Liver (tissue), 9 donors: ENCODE results near the gene TSPO. TPM values are rescaled to one million over a fixed set of nuclear protein-coding genes. Genes with fewer than 3 reads are reported as not detected.

Source experiments
- DNase-seq: peaks from one replicate; pipeline ENCODE4 v3.0.0-alpha.2; 2017; ENCODE audit warnings: low spot score
- H3K27ac ChIP-seq, 2 donors: one replicate each; pipeline ENCODE4 v1.7.0; 2013; ENCODE audit warnings: inconsistent platforms in 2 of 2, low read length in 2 of 2, control low read depth in 1 of 2, low read depth in 1 of 2, mild to moderate bottlenecking in 1 of 2
- H3K27me3 ChIP-seq, 4 donors: one replicate each; pipeline versions ENCODE4 v1.6.1 to v1.7.0; 2013; ENCODE audit warnings: low read length in 3 of 4, inconsistent platforms in 1 of 4, mild to moderate bottlenecking in 1 of 4, moderate library complexity in 1 of 4; ENCODE audit not compliant: control insufficient read depth in 4 of 4, insufficient read depth in 4 of 4
- H3K36me3 ChIP-seq, 4 donors: one replicate each; pipeline versions ENCODE4 v1.6.1 to v1.7.0; 2013; ENCODE audit warnings: low read length in 3 of 4, mild to moderate bottlenecking in 3 of 4, low read depth in 1 of 4, moderate library complexity in 1 of 4; ENCODE audit not compliant: control insufficient read depth in 4 of 4, insufficient read depth in 3 of 4
- H3K4me1 ChIP-seq, 4 donors: one replicate each; pipeline versions ENCODE4 v1.6.1 to v1.7.0; 2013; ENCODE audit warnings: low read length in 3 of 4, mild to moderate bottlenecking in 3 of 4, moderate library complexity in 1 of 4; ENCODE audit not compliant: control insufficient read depth in 4 of 4, insufficient read depth in 4 of 4
- H3K4me3 ChIP-seq, 3 donors: one replicate each; pipeline versions ENCODE4 v1.6.1 to v1.7.0; 2013; ENCODE audit warnings: low read length in 3 of 3, control low read depth in 1 of 3, low read depth in 1 of 3, mild to moderate bottlenecking in 1 of 3
- H3K9ac ChIP-seq, 2 donors: one replicate each; pipeline ENCODE4 v1.7.0; 2013; ENCODE audit warnings: low read length in 2 of 2, mild to moderate bottlenecking in 2 of 2, moderate library complexity in 2 of 2, control low read depth in 1 of 2, low read depth in 1 of 2
- H3K9me3 ChIP-seq, 4 donors: one replicate each; pipeline versions ENCODE4 v1.6.1 to v1.7.0; 2013; ENCODE audit warnings: low read length in 3 of 4; ENCODE audit not compliant: control insufficient read depth in 4 of 4
- ATF3 ChIP-seq: IDR thresholded peaks from 2 replicates; pipeline ENCODE4 v1.6.1; 2016; ENCODE audit warnings: antibody characterized with exemption
- FOXA1 ChIP-seq: IDR thresholded peaks from 2 replicates; pipeline ENCODE4 v1.6.1; 2016; ENCODE audit warnings: antibody characterized with exemption
- FOXA2 ChIP-seq: IDR thresholded peaks from 2 replicates; pipeline ENCODE4 v1.6.1; 2016; ENCODE audit warnings: antibody characterized with exemption
- HNF4G ChIP-seq: IDR thresholded peaks from 2 replicates; pipeline ENCODE4 v1.6.1; 2016; ENCODE audit warnings: antibody characterized with exemption
- JUND ChIP-seq, 2 donors: IDR thresholded peaks; 2 replicates each; pipeline ENCODE4 v1.6.1; 2016; ENCODE audit warnings: antibody characterized with exemption in 2 of 2
- NR2F2 ChIP-seq: IDR thresholded peaks from 2 replicates; pipeline ENCODE4 v1.6.1; 2016; ENCODE audit warnings: antibody characterized with exemption
- RAD21 ChIP-seq, 2 donors: IDR thresholded peaks; 2 replicates each; pipeline ENCODE4 v1.6.1; 2016; ENCODE audit warnings: antibody characterized with exemption in 2 of 2, mild to moderate bottlenecking in 2 of 2
- REST ChIP-seq: IDR thresholded peaks from 2 replicates; pipeline ENCODE4 v1.6.1; 2016; ENCODE audit warnings: antibody characterized with exemption, mild to moderate bottlenecking
- RXRA ChIP-seq, 2 donors: IDR thresholded peaks; 2 replicates each; pipeline ENCODE4 v1.6.1; 2017 to 2018; ENCODE audit warnings: antibody characterized with exemption in 2 of 2, mild to moderate bottlenecking in 1 of 2
- TAF1 ChIP-seq: conservative IDR thresholded peaks from 2 replicates; pipeline ENCODE4 v1.6.1; 2016; ENCODE audit warnings: antibody characterized with exemption, mild to moderate bottlenecking
- YY1 ChIP-seq: IDR thresholded peaks from 2 replicates; pipeline ENCODE4 v1.6.1; 2016; ENCODE audit warnings: antibody characterized with exemption, mild to moderate bottlenecking
- WGBS: extraction: QIAGEN DNeasy Blood & Tissue Kit; methylation state at CpG from one replicate; pipeline ENCODE4 v1.1.7; 2013; 5-methylcytosine and 5-hydroxymethylcytosine counted together
- polyA plus RNA-seq, 2 donors: library from polyadenylated mRNA; stranded (reverse) in 1 of 2; unstranded in 1 of 2; fragments of 200-250 nt in 1 of 2; fragments of >200 nt in 1 of 2; fragmentation: Nextera tagmentation in 1 of 2; extraction: Ambion mirVana in 1 of 2; gene quantifications; one replicate each; pipeline versions ENCODE4 v1.2.1 to v1.2.3, GENCODE V29; 2013 to 2015
- total RNA-seq, 2 donors: library from RNA; depleted of rRNA; stranded (reverse); fragments of >200 nt; gene quantifications; one replicate each; pipeline ENCODE4 v1.2.3, GENCODE V29; 2014
- TF ChIP-seq, protein P1 (sequence below): IDR thresholded peaks from 2 replicates; pipeline ENCODE4 v1.6.1; 2016; ENCODE audit warnings: antibody characterized with exemption
- TF ChIP-seq, protein P2 (sequence below): fragments of 150-350 bp; IDR thresholded peaks from 2 replicates; pipeline ENCODE4 v1.5.1; 2017; ENCODE audit warnings: improper control_type of control experiment, low read depth, low read length; ENCODE audit not compliant: missing input control
- donor health status: healthy.
- donor health status: healthy.
- donor health status: healthy.
- donor health status: healthy.
- donor health status: healthy.

The TSPO gene
- total and polyA plus RNA-seq, 4 donors: 27.6 to 61.9 (median 40.2) TPM

DNA sequence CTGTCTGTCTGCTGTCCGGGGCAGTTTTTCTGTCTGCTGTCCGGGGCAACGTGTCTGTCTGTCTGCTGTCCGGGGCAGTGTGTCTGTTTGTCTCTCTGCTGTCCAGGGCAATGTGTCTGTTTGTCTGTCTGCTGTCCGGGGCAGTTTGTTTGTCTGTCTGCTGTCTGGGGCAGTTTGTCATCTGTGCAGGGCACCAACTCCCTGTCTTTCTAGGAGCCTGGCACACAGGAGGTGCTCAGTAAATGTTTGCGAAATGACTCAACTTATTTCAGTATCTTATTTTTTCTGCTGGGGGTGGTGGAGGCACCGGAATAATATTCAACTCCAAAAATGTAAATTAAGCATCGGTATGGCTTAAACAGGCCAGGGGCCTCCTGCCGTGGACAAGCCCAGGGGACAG is 47.6 kb downstream of the TSPO start:
- Histone ChIP-seq H3K9ac (no peak overlapping the region), H3K27ac (no peak overlapping the region), H3K4me3 (no peak overlapping the region), H3K9me3 (no peaks in the 10 kb centered on the region), H3K27me3 (peaks cover 0 to 2% (median 0%) of the 10 kb centered on the region in 4 donors), H3K4me1 (no peaks in the 10 kb centered on the region), H3K36me3 (no peaks in the 10 kb centered on the region)
- 62% methylated on average over 9 of the region's 9 CpGs for WGBS
- DNase-seq: no peak
- TF ChIP-seq, protein P1, sequence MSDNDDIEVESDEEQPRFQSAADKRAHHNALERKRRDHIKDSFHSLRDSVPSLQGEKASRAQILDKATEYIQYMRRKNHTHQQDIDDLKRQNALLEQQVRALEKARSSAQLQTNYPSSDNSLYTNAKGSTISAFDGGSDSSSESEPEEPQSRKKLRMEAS: no peak
- TF ChIP-seq NR2F2: no peak
- TF ChIP-seq FOXA2: no peak
- TF ChIP-seq RXRA (IDR thresholded peaks at IDR 0.05): no peak
- no peak for TF ChIP-seq YY1

DNA sequence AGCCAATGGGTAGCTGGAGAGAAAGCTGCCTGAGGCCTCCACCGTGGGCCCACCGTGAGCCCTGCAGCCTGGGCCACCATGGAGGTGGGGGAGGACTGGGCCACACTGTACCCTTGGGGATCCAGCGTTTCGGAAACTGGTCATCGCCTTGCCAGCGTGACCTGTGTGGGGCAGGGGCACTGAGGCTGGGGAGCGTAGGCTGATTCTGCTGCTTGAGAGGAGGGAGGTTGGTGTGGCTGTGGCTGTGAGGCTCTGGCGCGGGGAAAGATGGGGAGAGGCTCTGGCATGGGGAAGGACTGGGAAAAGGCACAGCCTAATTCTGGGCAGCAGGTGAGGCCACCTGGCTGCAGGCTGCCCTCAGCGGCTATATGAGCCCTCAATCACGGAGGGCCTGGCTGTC is 48.2 kb downstream of the TSPO start:
- H3K27me3 ChIP-seq: peaks cover 0 to 2% (median 0%) of the 10 kb centered on the region in 4 donors
- no peak for DNase-seq
- H3K9me3 ChIP-seq: no peaks in the 10 kb centered on the region
- H3K4me1 ChIP-seq: no peaks in the 10 kb centered on the region
- 92% methylated on average over 11 of the region's 11 CpGs for WGBS
- no peak for TF ChIP-seq JUND (IDR thresholded peaks at IDR 0.05)
- no peaks in the 10 kb centered on the region for H3K36me3 ChIP-seq
- no peak overlapping the region for H3K9ac ChIP-seq
- no peak overlapping the region for H3K27ac ChIP-seq
- no peak overlapping the region for H3K4me3 ChIP-seq

GRCh38 chr22:43200031-43200430 is 48.7 kb downstream of the TSPO start:
- H3K27ac ChIP-seq: no peak overlapping the region
- H3K4me1 ChIP-seq: no peaks in the 10 kb centered on the region
- no peak for TF ChIP-seq NR2F2
- no peak for TF ChIP-seq JUND (IDR thresholded peaks at IDR 0.05)
- no peak for TF ChIP-seq HNF4G
- TF ChIP-seq, protein P1: no peak
- no peak for TF ChIP-seq REST
- no peak for TF ChIP-seq FOXA1
- TF ChIP-seq TAF1: no peak
- no peak for TF ChIP-seq RAD21 (IDR thresholded peaks at IDR 0.05)
- TF ChIP-seq ATF3: no peak
- TF ChIP-seq, protein P2, sequence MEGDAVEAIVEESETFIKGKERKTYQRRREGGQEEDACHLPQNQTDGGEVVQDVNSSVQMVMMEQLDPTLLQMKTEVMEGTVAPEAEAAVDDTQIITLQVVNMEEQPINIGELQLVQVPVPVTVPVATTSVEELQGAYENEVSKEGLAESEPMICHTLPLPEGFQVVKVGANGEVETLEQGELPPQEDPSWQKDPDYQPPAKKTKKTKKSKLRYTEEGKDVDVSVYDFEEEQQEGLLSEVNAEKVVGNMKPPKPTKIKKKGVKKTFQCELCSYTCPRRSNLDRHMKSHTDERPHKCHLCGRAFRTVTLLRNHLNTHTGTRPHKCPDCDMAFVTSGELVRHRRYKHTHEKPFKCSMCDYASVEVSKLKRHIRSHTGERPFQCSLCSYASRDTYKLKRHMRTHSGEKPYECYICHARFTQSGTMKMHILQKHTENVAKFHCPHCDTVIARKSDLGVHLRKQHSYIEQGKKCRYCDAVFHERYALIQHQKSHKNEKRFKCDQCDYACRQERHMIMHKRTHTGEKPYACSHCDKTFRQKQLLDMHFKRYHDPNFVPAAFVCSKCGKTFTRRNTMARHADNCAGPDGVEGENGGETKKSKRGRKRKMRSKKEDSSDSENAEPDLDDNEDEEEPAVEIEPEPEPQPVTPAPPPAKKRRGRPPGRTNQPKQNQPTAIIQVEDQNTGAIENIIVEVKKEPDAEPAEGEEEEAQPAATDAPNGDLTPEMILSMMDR: no peak
- H3K9me3 ChIP-seq: no peaks in the 10 kb centered on the region
- H3K27me3 ChIP-seq: peaks cover 0 to 2% (median 0%) of the 10 kb centered on the region in 4 donors
- 92% methylated on average over 17 of the region's 17 CpGs for WGBS
- DNase-seq: no peak
- no peaks in the 10 kb centered on the region for H3K36me3 ChIP-seq
- H3K9ac ChIP-seq: no peak overlapping the region
- no peak overlapping the region for H3K4me3 ChIP-seq
